Liver (tissue), 9 donors: ENCODE data around the gene CDK2AP2. TPM values are rescaled to one million over a fixed set of nuclear protein-coding genes. Genes with fewer than 3 reads are reported as not detected.

ENCODE experiments used
- DNase-seq: peaks from one replicate; pipeline ENCODE4 v3.0.0-alpha.2; 2017; ENCODE audit warnings: low spot score
- H3K27ac ChIP-seq, 2 donors: one replicate each; pipeline ENCODE4 v1.7.0; 2013; ENCODE audit warnings: inconsistent platforms in 2 of 2, low read length in 2 of 2, control low read depth in 1 of 2, low read depth in 1 of 2, mild to moderate bottlenecking in 1 of 2
- H3K27me3 ChIP-seq, 4 donors: one replicate each; pipeline versions ENCODE4 v1.6.1 to v1.7.0; 2013; ENCODE audit warnings: low read length in 3 of 4, inconsistent platforms in 1 of 4, mild to moderate bottlenecking in 1 of 4, moderate library complexity in 1 of 4; ENCODE audit not compliant: control insufficient read depth in 4 of 4, insufficient read depth in 4 of 4
- H3K36me3 ChIP-seq, 4 donors: one replicate each; pipeline versions ENCODE4 v1.6.1 to v1.7.0; 2013; ENCODE audit warnings: low read length in 3 of 4, mild to moderate bottlenecking in 3 of 4, low read depth in 1 of 4, moderate library complexity in 1 of 4; ENCODE audit not compliant: control insufficient read depth in 4 of 4, insufficient read depth in 3 of 4
- H3K4me1 ChIP-seq, 4 donors: one replicate each; pipeline versions ENCODE4 v1.6.1 to v1.7.0; 2013; ENCODE audit warnings: low read length in 3 of 4, mild to moderate bottlenecking in 3 of 4, moderate library complexity in 1 of 4; ENCODE audit not compliant: control insufficient read depth in 4 of 4, insufficient read depth in 4 of 4
- H3K4me3 ChIP-seq, 3 donors: one replicate each; pipeline versions ENCODE4 v1.6.1 to v1.7.0; 2013; ENCODE audit warnings: low read length in 3 of 3, control low read depth in 1 of 3, low read depth in 1 of 3, mild to moderate bottlenecking in 1 of 3
- H3K9ac ChIP-seq, 2 donors: one replicate each; pipeline ENCODE4 v1.7.0; 2013; ENCODE audit warnings: low read length in 2 of 2, mild to moderate bottlenecking in 2 of 2, moderate library complexity in 2 of 2, control low read depth in 1 of 2, low read depth in 1 of 2
- H3K9me3 ChIP-seq, 4 donors: one replicate each; pipeline versions ENCODE4 v1.6.1 to v1.7.0; 2013; ENCODE audit warnings: low read length in 3 of 4; ENCODE audit not compliant: control insufficient read depth in 4 of 4
- ATF3 ChIP-seq: IDR thresholded peaks from 2 replicates; pipeline ENCODE4 v1.6.1; 2016; ENCODE audit warnings: antibody characterized with exemption
- CTCF ChIP-seq: fragments of 150-350 bp; IDR thresholded peaks from 2 replicates; pipeline ENCODE4 v1.5.1; 2017; ENCODE audit warnings: improper control_type of control experiment, low read depth, low read length; ENCODE audit not compliant: missing input control
- EGR1 ChIP-seq, 2 donors: IDR thresholded peaks; 2 replicates each; pipeline ENCODE4 v1.6.1; 2016 to 2018; ENCODE audit warnings: antibody characterized with exemption in 2 of 2, low read depth in 2 of 2
- FOXA1 ChIP-seq: IDR thresholded peaks from 2 replicates; pipeline ENCODE4 v1.6.1; 2016; ENCODE audit warnings: antibody characterized with exemption
- FOXA2 ChIP-seq: IDR thresholded peaks from 2 replicates; pipeline ENCODE4 v1.6.1; 2016; ENCODE audit warnings: antibody characterized with exemption
- GABPA ChIP-seq, 2 donors: IDR thresholded peaks in 1 of 2; conservative IDR thresholded peaks in 1 of 2; 2 replicates each; pipeline ENCODE4 v1.6.1; 2016; ENCODE audit warnings: antibody characterized with exemption in 2 of 2, mild to moderate bottlenecking in 1 of 2, moderate library complexity in 1 of 2
- HNF4A ChIP-seq, 2 donors: conservative IDR thresholded peaks; 2 replicates each; pipeline ENCODE4 v1.6.1; 2016; ENCODE audit warnings: antibody characterized with exemption in 2 of 2, mild to moderate bottlenecking in 2 of 2
- HNF4G ChIP-seq: IDR thresholded peaks from 2 replicates; pipeline ENCODE4 v1.6.1; 2016; ENCODE audit warnings: antibody characterized with exemption
- JUND ChIP-seq, 2 donors: IDR thresholded peaks; 2 replicates each; pipeline ENCODE4 v1.6.1; 2016; ENCODE audit warnings: antibody characterized with exemption in 2 of 2
- MAX ChIP-seq: IDR thresholded peaks from 2 replicates; pipeline ENCODE4 v1.6.1; 2016; ENCODE audit warnings: antibody characterized with exemption
- NR2F2 ChIP-seq: IDR thresholded peaks from 2 replicates; pipeline ENCODE4 v1.6.1; 2016; ENCODE audit warnings: antibody characterized with exemption
- RAD21 ChIP-seq, 2 donors: IDR thresholded peaks; 2 replicates each; pipeline ENCODE4 v1.6.1; 2016; ENCODE audit warnings: antibody characterized with exemption in 2 of 2, mild to moderate bottlenecking in 2 of 2
- RXRA ChIP-seq, 2 donors: IDR thresholded peaks; 2 replicates each; pipeline ENCODE4 v1.6.1; 2017 to 2018; ENCODE audit warnings: antibody characterized with exemption in 2 of 2, mild to moderate bottlenecking in 1 of 2
- SP1 ChIP-seq: IDR thresholded peaks from 2 replicates; pipeline ENCODE4 v1.6.1; 2018; ENCODE audit warnings: antibody characterized with exemption, mild to moderate bottlenecking
- TAF1 ChIP-seq: conservative IDR thresholded peaks from 2 replicates; pipeline ENCODE4 v1.6.1; 2016; ENCODE audit warnings: antibody characterized with exemption, mild to moderate bottlenecking
- YY1 ChIP-seq: IDR thresholded peaks from 2 replicates; pipeline ENCODE4 v1.6.1; 2016; ENCODE audit warnings: antibody characterized with exemption, mild to moderate bottlenecking
- WGBS: extraction: QIAGEN DNeasy Blood & Tissue Kit; methylation state at CpG from one replicate; pipeline ENCODE4 v1.1.7; 2013; 5-methylcytosine and 5-hydroxymethylcytosine counted together
- polyA plus RNA-seq, 2 donors: library from polyadenylated mRNA; stranded (reverse) in 1 of 2; unstranded in 1 of 2; fragments of 200-250 nt in 1 of 2; fragments of >200 nt in 1 of 2; fragmentation: Nextera tagmentation in 1 of 2; extraction: Ambion mirVana in 1 of 2; gene quantifications; one replicate each; pipeline versions ENCODE4 v1.2.1 to v1.2.3, GENCODE V29; 2013 to 2015
- total RNA-seq, 2 donors: library from RNA; depleted of rRNA; stranded (reverse); fragments of >200 nt; gene quantifications; one replicate each; pipeline ENCODE4 v1.2.3, GENCODE V29; 2014
- TF ChIP-seq, protein P1 (sequence below): IDR thresholded peaks from 2 replicates; pipeline ENCODE4 v1.6.1; 2016; ENCODE audit warnings: antibody characterized with exemption, mild to moderate bottlenecking
- donor health status: healthy.
- donor health status: healthy.
- donor health status: healthy.
- donor health status: healthy.
- donor health status: healthy.

CDK2AP2 gene
- total and polyA plus RNA-seq, 4 donors, result 14.1 to 126 (median 56.6) TPM

DNA sequence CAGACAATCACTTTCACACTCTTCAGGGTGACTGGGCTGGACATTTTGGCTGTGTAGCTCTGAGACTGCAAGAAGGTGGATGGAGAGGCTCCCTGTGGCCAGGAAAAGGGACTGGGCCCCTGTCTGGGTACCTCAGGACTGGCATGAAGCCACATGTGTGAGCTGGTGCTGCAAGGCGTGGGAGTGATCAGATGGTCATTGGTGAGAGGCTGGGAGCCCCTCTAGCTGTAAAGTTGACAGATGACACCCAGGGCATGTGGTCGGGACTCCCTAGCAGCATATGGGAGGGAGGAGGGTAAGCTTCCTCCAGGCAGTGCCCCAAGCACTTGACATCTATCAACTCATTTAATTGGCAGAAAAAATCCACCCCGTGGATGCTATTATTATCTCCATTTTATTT, 34.2 kb upstream of the CDK2AP2 start:
- TF ChIP-seq EGR1 (IDR thresholded peaks at IDR 0.05; ENCODE audit: low read depth in 2 of 2) (no peak), TAF1 (no peak), HNF4A (conservative IDR thresholded peaks at IDR 0.05) (no peak), RAD21 (IDR thresholded peaks at IDR 0.05) (no peak), YY1 (no peak), FOXA1 (no peak), RXRA (IDR thresholded peaks at IDR 0.05) (no peak), JUND (IDR thresholded peaks at IDR 0.05) (no peak), GABPA (IDR thresholded peaks at IDR 0.05 in 1 of 2, conservative IDR thresholded peaks at IDR 0.05 in 1 of 2) (no peak), HNF4G (no peak), NR2F2 (no peak), MAX (no peak), SP1 (no peak), ATF3 (no peak), CTCF (no peak), FOXA2 (no peak)
- TF ChIP-seq, protein P1, sequence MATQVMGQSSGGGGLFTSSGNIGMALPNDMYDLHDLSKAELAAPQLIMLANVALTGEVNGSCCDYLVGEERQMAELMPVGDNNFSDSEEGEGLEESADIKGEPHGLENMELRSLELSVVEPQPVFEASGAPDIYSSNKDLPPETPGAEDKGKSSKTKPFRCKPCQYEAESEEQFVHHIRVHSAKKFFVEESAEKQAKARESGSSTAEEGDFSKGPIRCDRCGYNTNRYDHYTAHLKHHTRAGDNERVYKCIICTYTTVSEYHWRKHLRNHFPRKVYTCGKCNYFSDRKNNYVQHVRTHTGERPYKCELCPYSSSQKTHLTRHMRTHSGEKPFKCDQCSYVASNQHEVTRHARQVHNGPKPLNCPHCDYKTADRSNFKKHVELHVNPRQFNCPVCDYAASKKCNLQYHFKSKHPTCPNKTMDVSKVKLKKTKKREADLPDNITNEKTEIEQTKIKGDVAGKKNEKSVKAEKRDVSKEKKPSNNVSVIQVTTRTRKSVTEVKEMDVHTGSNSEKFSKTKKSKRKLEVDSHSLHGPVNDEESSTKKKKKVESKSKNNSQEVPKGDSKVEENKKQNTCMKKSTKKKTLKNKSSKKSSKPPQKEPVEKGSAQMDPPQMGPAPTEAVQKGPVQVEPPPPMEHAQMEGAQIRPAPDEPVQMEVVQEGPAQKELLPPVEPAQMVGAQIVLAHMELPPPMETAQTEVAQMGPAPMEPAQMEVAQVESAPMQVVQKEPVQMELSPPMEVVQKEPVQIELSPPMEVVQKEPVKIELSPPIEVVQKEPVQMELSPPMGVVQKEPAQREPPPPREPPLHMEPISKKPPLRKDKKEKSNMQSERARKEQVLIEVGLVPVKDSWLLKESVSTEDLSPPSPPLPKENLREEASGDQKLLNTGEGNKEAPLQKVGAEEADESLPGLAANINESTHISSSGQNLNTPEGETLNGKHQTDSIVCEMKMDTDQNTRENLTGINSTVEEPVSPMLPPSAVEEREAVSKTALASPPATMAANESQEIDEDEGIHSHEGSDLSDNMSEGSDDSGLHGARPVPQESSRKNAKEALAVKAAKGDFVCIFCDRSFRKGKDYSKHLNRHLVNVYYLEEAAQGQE, result no peak
- no peaks in the 10 kb centered on the region for H3K36me3 ChIP-seq
- WGBS, result 85% methylated on average over 3 of the region's 3 CpGs

DNA sequence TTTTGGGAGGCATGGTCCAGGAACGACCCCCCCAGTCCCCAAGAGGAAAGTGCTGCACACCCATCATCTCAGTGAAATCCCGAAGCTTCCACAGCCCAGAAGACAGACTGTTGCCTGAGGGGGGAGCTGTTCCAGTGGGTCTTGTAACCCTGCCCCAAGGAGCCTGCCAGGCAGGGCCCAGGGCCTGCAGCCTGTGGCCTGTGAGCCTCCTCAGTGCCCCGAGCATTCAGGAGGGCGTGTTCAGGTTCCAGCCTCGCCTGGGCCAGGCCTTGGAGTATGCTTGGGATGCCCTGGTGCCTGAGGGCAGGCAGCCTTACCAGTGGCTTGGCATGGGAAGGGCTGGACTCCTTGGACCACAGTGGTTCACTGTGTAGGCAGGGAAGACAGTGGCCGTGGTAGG, 33.2 kb upstream of the CDK2AP2 start:
- no peak for TF ChIP-seq HNF4A (conservative IDR thresholded peaks at IDR 0.05)
- no peak for TF ChIP-seq EGR1 (IDR thresholded peaks at IDR 0.05; ENCODE audit: low read depth in 2 of 2)
- TF ChIP-seq CTCF, result no peak
- TF ChIP-seq TAF1, result no peak
- no peak for TF ChIP-seq SP1
- no peak for TF ChIP-seq RXRA (IDR thresholded peaks at IDR 0.05)
- no peak for TF ChIP-seq FOXA2
- no peak for TF ChIP-seq GABPA (IDR thresholded peaks at IDR 0.05 in 1 of 2, conservative IDR thresholded peaks at IDR 0.05 in 1 of 2)
- no peak for TF ChIP-seq MAX
- no peak for TF ChIP-seq HNF4G
- TF ChIP-seq NR2F2, result no peak
- Histone ChIP-seq H3K9me3 (no peaks in the 10 kb centered on the region), H3K27ac (no peak overlapping the region), H3K4me3 (no peak overlapping the region), H3K27me3 (no peaks in the 10 kb centered on the region), H3K9ac (no peak overlapping the region), H3K4me1 (peaks cover 6 to 9% (median 7%) of the 10 kb centered on the region in 4 donors), H3K36me3 (no peaks in the 10 kb centered on the region)
- no peak for DNase-seq
- WGBS, result 91% methylated on average over 6 of the region's 6 CpGs

More for the DNA sequence above, 34.2 kb upstream of the CDK2AP2 start:
- no peak for DNase-seq
- Histone ChIP-seq H3K4me1 (peaks cover 6 to 9% (median 7%) of the 10 kb centered on the region in 4 donors), H3K9ac (no peak overlapping the region), H3K9me3 (no peaks in the 10 kb centered on the region), H3K27ac (no peak overlapping the region), H3K4me3 (no peak overlapping the region), H3K27me3 (no peaks in the 10 kb centered on the region)
